HEK293T (cell line): Measurements from ENCODE around the gene TMEM259.
A peak's percentile ranks its signal among the peaks of the same experiment; 100 is the strongest.

Experiments
- CTCF ChIA-PET: fragments of 350-600 bp; formaldehyde crosslinking; extraction: SDS; loops from one replicate; lab custom pipeline; 2021; ENCODE audit warnings: antibody characterized with exemption, inconsistent platforms; lab: Yijun Ruan, JAX
- POLR2A ChIA-PET: fragments of 350-600 bp; formaldehyde crosslinking; extraction: SDS; loops from one replicate; lab custom pipeline; 2020; ENCODE audit warnings: antibody characterized with exemption, inconsistent platforms; lab: Yijun Ruan, JAX
- DNase-seq: peaks from one replicate; pipeline ENCODE4 v3.0.0; 2012; ENCODE audit warnings: mixed read lengths; ENCODE audit errors: extremely low spot score
- ARNT ChIP-seq: fragments of 450-650 bp; IDR thresholded peaks from 2 replicates; pipeline ENCODE4 v1.6.1; 2017; ENCODE audit warnings: mild to moderate bottlenecking
- BHLHE40 ChIP-seq: fragments of 450-650 bp; IDR thresholded peaks from 2 replicates; pipeline ENCODE4 v1.6.1; 2016; ENCODE audit warnings: mild to moderate bottlenecking, moderate library complexity, borderline replicate concordance
- CTBP1 ChIP-seq: fragments of 450-650 bp; IDR thresholded peaks from 2 replicates; pipeline ENCODE4 v1.6.1; 2016; ENCODE audit warnings: borderline replicate concordance
- ELF4 ChIP-seq: fragments of 450-650 bp; IDR thresholded peaks from 2 replicates; pipeline ENCODE4 v1.6.1; 2017; ENCODE audit warnings: antibody characterized with exemption
- FOXA1 ChIP-seq: fragments of 450-650 bp; IDR thresholded peaks from 2 replicates; pipeline ENCODE4 v1.6.1; 2016; ENCODE audit warnings: mild to moderate bottlenecking
- FOXK2 ChIP-seq: fragments of 450-650 bp; IDR thresholded peaks from 2 replicates; pipeline ENCODE4 v1.6.1; 2016; ENCODE audit warnings: mild to moderate bottlenecking
- FOXM1 ChIP-seq: fragments of 450-650 bp; IDR thresholded peaks from 2 replicates; pipeline ENCODE4 v1.6.1; 2017; ENCODE audit warnings: mild to moderate bottlenecking, borderline replicate concordance
- HDGF ChIP-seq: fragments of 450-650 bp; IDR thresholded peaks from 2 replicates; pipeline ENCODE4 v1.6.1; 2017; ENCODE audit warnings: antibody characterized with exemption, borderline replicate concordance
- L3MBTL2 ChIP-seq: fragments of 450-650 bp; conservative IDR thresholded peaks from 2 replicates; pipeline ENCODE4 v1.6.1; 2016; ENCODE audit warnings: mild to moderate bottlenecking
- LEF1 ChIP-seq: fragments of 450-650 bp; IDR thresholded peaks from 2 replicates; pipeline ENCODE4 v1.6.1; 2017; ENCODE audit warnings: mild to moderate bottlenecking, borderline replicate concordance
- NFRKB ChIP-seq: fragments of 450-650 bp; IDR thresholded peaks from 2 replicates; pipeline ENCODE4 v1.6.1; 2016; ENCODE audit warnings: mild to moderate bottlenecking, moderate library complexity
- SP1 ChIP-seq: fragments of 450-650 bp; IDR thresholded peaks from 2 replicates; pipeline ENCODE4 v1.6.1; 2017
- SUZ12 ChIP-seq: fragments of 450-650 bp; IDR thresholded peaks from 2 replicates; pipeline ENCODE4 v1.6.1; 2016; ENCODE audit warnings: mild to moderate bottlenecking
- TARDBP ChIP-seq: fragments of 450-650 bp; IDR thresholded peaks from 2 replicates; pipeline ENCODE4 v1.6.1; 2016
- ZNF384 ChIP-seq: fragments of 450-650 bp; IDR thresholded peaks from 2 replicates; pipeline ENCODE4 v1.6.1; 2016
- TF ChIP-seq, protein P1 (sequence below): fragments of 450-650 bp; IDR thresholded peaks from 2 replicates; pipeline ENCODE4 v1.6.1; 2016

TMEM259 gene

DNA sequence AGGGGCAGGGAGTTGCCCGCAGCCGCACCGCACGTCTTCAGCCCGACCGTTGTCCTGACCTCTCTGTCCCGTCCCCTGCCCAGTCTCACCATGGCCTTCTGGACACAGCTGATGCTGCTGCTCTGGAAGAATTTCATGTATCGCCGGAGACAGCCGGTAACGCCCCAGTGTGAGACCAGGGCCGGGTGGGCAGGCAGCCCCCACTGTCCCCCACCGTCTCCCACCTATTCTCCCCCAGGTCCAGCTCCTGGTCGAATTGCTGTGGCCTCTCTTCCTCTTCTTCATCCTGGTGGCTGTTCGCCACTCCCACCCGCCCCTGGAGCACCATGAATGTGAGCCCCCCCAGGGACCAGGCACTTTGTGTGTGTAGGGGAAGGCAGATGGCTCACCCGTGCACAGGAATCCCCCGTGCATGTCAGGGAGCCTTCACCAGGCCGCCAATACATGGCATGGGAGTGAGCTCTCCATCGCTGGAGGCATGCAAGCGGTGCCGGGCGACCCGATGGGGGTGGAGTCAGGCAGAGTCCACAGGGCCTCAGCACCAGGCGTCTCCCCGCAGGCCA lies 20.4 kb upstream of the TMEM259 start:
- CTCF ChIA-PET, result no interaction called here
- DNase-seq, result no peak
- TF ChIP-seq CTBP1 (no peak), SP1 (no peak), ZNF384 (no peak), ELF4 (no peak), L3MBTL2 (no peak), LEF1 (no peak), SUZ12 (no peak), TARDBP (no peak), FOXA1 (no peak), FOXM1 (no peak), HDGF (no peak), BHLHE40 (no peak), ARNT (no peak)
- POLR2A ChIA-PET, result interaction anchor here (0.6 to 3.8 kb wide), 4 partner anchors 14 to 48 kb away, joined by 3 to 29 read pairs (median 3); partner anchors contain the start of genes CNN2 and RNU6-2

DNA sequence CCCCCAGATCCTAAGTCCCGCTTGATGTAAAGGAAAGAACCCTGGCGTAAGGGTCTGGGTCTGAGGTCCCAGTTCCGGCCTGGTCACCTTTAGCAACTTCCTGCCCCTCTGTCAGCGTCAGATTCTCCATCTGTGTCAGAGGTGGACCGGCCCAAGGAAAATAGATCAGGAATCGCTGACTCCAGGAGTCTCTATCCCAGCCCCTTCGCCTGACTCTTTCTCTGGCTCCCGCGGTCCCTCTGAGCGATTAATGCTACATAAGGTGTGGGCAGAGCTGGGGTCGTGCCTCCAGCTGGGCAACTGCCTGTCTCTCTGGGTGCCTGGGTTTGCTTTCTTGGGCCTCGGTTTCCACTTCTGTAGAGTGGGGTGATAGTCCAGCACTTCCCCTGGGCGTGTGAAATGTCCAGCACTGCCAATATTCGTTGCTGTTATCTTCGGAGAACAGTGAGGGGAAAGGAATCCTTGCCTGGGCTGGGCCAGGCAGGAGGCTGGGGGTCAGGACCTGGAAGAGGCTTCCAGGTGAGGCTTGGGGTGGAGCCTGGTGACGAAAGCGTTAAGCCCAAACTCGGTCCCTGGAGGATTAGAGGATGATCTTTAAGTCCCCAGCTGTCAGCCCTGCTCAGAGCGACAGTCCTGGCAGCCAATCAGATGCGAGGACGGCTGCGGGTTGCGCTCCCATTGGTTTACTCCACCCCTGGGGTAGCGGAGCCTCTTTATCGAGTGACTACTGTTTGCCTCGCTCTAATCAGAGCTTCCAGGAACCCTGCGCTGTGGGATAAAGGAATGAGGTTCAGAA lies 19.8 kb upstream of the TMEM259 start:
- TF ChIP-seq CTBP1 (peak; percentile 65), ELF4 (no peak)
- TF ChIP-seq, protein P1, sequence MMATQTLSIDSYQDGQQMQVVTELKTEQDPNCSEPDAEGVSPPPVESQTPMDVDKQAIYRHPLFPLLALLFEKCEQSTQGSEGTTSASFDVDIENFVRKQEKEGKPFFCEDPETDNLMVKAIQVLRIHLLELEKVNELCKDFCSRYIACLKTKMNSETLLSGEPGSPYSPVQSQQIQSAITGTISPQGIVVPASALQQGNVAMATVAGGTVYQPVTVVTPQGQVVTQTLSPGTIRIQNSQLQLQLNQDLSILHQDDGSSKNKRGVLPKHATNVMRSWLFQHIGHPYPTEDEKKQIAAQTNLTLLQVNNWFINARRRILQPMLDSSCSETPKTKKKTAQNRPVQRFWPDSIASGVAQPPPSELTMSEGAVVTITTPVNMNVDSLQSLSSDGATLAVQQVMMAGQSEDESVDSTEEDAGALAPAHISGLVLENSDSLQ, result peak; percentile 100
- ChIA-PET CTCF (no interaction called here), POLR2A (interaction anchor here (0.6 to 3.8 kb wide), 9 partner anchors 11 to 286 kb away, joined by 3 to 29 read pairs (median 3); partner anchors contain the start of genes CIRBP, CNN2 and RNU6-2)
- DNase-seq, result peak; percentile 87

DNA sequence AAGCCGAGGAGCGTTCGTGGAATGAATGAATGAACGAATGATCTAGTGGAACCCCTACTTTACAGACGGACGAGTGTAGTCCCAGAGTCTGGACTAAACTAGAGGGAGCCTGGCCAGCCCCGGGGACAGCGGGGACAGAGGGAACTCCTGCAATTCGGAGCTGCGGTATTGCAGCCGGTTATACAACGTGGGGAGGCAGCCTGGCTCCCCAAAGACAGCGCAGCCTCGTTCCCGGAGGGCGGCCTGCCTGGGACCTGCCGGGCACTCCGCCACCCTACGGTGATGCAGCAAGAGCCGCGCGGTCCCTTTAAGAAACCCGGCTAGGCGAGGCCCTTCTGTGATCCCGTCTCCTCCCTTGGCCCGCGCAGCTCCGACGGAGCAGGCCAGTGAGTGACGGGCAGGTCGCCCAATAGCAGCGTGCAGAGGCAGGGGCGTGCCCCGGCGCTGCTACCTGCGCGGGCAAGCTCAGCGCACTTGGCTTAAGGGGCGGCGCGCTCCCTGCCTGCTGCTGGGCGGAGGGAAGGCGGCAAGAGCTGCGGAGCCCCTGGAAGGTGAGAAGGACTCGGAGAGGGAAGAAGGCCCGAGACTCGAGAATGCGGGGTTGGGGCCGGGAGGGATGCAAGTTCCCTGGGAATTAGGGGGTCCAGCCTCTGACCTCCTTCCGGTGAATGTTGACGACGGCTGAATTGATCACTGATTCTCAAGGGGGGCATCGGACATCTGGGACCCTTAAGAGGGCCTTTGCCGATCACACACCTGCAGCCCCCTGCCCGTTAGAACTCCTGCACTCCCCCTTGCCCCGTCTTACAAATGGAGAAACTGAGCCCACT lies 18.9 kb upstream of the TMEM259 start, which contains the start of gene ABCA7:
TSS of gene ABCA7 (plus strand) at position 462 of the 830 bp plus-strand sequence. CDS start 1,255 bp downstream, outside the sequence.
- CTCF ChIA-PET, result no interaction called here
- POLR2A ChIA-PET, result interaction anchor here (0.7 to 3.8 kb wide), 6 partner anchors 10 to 287 kb away, joined by 3 to 29 read pairs (median 5); partner anchors contain the start of genes CIRBP and CNN2
- TF ChIP-seq, protein P1, result peak; percentile 100
- TF ChIP-seq L3MBTL2 (peak; percentile 72), LEF1 (no peak), HDGF (0 out of 2 replicates have a peak, but pooled peaks have one; percentile 55), FOXM1 (no peak), BHLHE40 (no peak)
- peak; percentile 95 for DNase-seq

DNA sequence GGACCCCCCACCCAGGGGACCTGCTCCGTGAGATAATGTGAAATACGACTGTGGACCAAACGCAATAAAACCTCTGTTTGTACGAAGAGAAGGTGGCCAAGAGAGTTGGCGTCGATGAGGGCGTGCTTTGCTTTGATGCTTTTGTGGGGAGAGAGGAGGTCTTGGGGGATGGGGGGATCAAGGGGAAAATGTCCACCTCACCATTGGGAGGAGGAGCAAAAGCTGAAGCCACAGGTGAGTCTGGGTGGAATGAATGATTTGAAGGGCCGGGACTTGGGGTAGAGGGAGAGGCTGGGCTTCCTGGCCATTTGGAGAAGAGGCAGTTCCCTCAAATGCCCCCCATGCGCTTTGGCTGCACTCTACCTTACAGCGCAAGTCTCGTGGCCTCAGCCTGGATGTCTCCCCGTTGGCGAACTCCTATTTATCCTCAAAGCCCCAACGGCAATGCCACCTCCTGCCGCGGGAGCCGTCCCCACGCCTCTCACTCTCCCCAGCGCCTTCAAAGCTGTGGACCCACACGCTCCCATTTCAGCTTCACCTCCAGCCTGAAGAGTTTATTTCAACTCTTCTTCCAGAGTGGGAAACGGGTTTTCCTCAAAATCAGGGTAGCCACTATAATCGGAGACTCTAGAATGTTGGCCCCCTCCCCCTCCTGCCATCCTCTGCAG lies 18.2 kb upstream of the TMEM259 start:
- ChIA-PET CTCF (no interaction called here), POLR2A (interaction anchor here (1.1 to 3.8 kb wide), 5 partner anchors 9 to 250 kb away, joined by 3 to 29 read pairs (median 6); partner anchors contain the start of genes CIRBP and CNN2)
- no peak for DNase-seq
- TF ChIP-seq SP1, result no peak
- TF ChIP-seq ELF4, result no peak
- TF ChIP-seq HDGF, result no peak
- TF ChIP-seq SUZ12, result no peak
- TF ChIP-seq CTBP1, result no peak
- TF ChIP-seq BHLHE40, result no peak
- no peak for TF ChIP-seq FOXK2
- TF ChIP-seq NFRKB, result no peak
- no peak for TF ChIP-seq LEF1
- no peak for TF ChIP-seq ARNT

DNA sequence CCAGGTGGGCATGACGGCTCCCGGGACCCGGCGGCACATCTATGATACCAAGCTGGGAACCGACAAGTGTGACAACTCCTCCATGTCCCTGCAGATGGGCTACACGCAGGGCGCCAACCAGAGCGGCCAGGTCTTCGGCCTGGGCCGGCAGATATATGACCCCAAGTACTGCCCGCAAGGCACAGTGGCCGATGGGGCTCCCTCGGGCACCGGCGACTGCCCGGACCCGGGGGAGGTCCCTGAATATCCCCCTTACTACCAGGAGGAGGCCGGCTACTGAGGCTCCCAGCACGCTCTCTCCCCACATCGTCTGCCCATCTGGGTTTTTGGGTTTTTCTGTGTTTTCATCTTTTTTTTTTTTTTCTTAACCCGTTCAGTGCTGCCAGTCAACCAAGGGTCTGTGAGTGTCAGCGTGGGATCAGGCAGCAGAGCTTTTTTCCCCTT lies 16.7 kb upstream of the TMEM259 start:
- CTCF ChIA-PET, result no interaction called here

More for the DNA sequence above, 16.7 kb upstream of the TMEM259 start:
- POLR2A ChIA-PET, result no interaction called here
- DNase-seq, result no peak
- TF ChIP-seq TARDBP, result no peak
- no peak for TF ChIP-seq FOXM1
- TF ChIP-seq CTBP1, result no peak
- TF ChIP-seq SP1, result no peak
- no peak for TF ChIP-seq HDGF
- TF ChIP-seq FOXK2, result no peak
- TF ChIP-seq ZNF384, result no peak
- TF ChIP-seq BHLHE40, result no peak
- TF ChIP-seq LEF1, result no peak
- TF ChIP-seq SUZ12, result no peak
- TF ChIP-seq NFRKB, result no peak
- no peak for TF ChIP-seq ELF4
- TF ChIP-seq, protein P1, result no peak
- no peak for TF ChIP-seq L3MBTL2
